CD4-positive, alpha-beta memory T cell (primary cell): ENCODE measurements around the gene CORO7. TPM values are rescaled to one million over a fixed set of nuclear protein-coding genes. Genes with fewer than 3 reads are reported as not detected.
A peak's percentile ranks its signal among the peaks of the same experiment; 100 is the strongest.

Source experiments
- CTCF ChIA-PET: fragments of 350-600 bp; sonication (Branson Sonifier 250); formaldehyde crosslinking; loops from one replicate; lab custom pipeline; 2021; ENCODE audit warnings: inconsistent platforms; ENCODE audit not compliant: partially characterized antibody; lab: Charles Lee
- POLR2A ChIA-PET: fragments of 350-600 bp; sonication (Branson Sonifier 250); formaldehyde crosslinking; loops from one replicate; lab custom pipeline; 2021; ENCODE audit not compliant: partially characterized antibody; lab: Charles Lee
- DNase-seq, 5 donors: peaks; one replicate each; pipeline versions ENCODE4 v3.0.0 to v3.0.0-alpha.2; 2020 to 2022; ENCODE audit warnings: mixed read lengths in 1 of 5
- H3K27ac ChIP-seq: one replicate; pipeline ENCODE4 v1.7.0; 2013; ENCODE audit warnings: low read depth, low read length
- H3K27me3 ChIP-seq: 2 replicates; pipeline ENCODE4 v1.7.0; 2013; ENCODE audit warnings: mild to moderate bottlenecking, low read length, moderate library complexity; ENCODE audit not compliant: insufficient read depth
- H3K36me3 ChIP-seq: 2 replicates; pipeline ENCODE4 v1.7.0; 2013; ENCODE audit warnings: mild to moderate bottlenecking, low read length, moderate library complexity; ENCODE audit not compliant: insufficient read depth
- H3K4me1 ChIP-seq: 2 replicates; pipeline ENCODE4 v1.7.0; 2013; ENCODE audit warnings: mild to moderate bottlenecking, low read length, moderate library complexity; ENCODE audit not compliant: insufficient read depth
- H3K4me3 ChIP-seq, 2 donors: one replicate each; pipeline ENCODE4 v1.7.0; 2013; ENCODE audit warnings: low read length in 2 of 2, mild to moderate bottlenecking in 1 of 2
- H3K9me3 ChIP-seq, 2 donors: one replicate each; pipeline ENCODE4 v1.7.0; 2013; ENCODE audit warnings: low read length in 2 of 2, control low read depth in 1 of 2; ENCODE audit not compliant: control insufficient read depth in 1 of 2
- H3K27ac Mint-ChIP-seq, 7 donors: one replicate each; pipeline ENCODE4 v1.8.0; 2020 to 2021; ENCODE audit warnings: mixed read lengths in 7 of 7, mild to moderate bottlenecking in 6 of 7, inconsistent platforms in 3 of 7, moderate library complexity in 3 of 7
- H3K27me3 Mint-ChIP-seq, 2 donors: one replicate each; pipeline ENCODE4 v1.8.0; 2020 to 2021; ENCODE audit warnings: mixed read lengths in 2 of 2
- H3K36me3 Mint-ChIP-seq, 2 donors: one replicate each; pipeline ENCODE4 v1.8.0; 2020 to 2021; ENCODE audit warnings: mixed read lengths in 2 of 2, inconsistent platforms in 1 of 2, mild to moderate bottlenecking in 1 of 2
- H3K4me1 Mint-ChIP-seq, 4 donors: one replicate each; pipeline ENCODE4 v1.8.0; 2020 to 2021; ENCODE audit warnings: mixed read lengths in 4 of 4, mild to moderate bottlenecking in 1 of 4
- H3K4me3 Mint-ChIP-seq, 8 donors: one replicate each; pipeline ENCODE4 v1.8.0; 2020 to 2021; ENCODE audit warnings: mixed read lengths in 8 of 8, mild to moderate bottlenecking in 7 of 8, moderate library complexity in 6 of 8, inconsistent platforms in 3 of 8
- H3K9me3 Mint-ChIP-seq, 8 donors: one replicate each; pipeline ENCODE4 v1.8.0; 2020 to 2021; ENCODE audit warnings: mixed read lengths in 8 of 8, mild to moderate bottlenecking in 5 of 8, inconsistent platforms in 3 of 8, moderate library complexity in 1 of 8
- intact Hi-C: fragments of 100-400 bp; cut with micrococcal nuclease; formaldehyde crosslinking; loops from one replicate; pipeline ENCODE4 v1.15.1; 2023
- polyA plus RNA-seq, 2 donors: library from polyadenylated mRNA; unstranded; fragments of 300-500 nt; fragmentation: Illumina TruSeq; gene quantifications; one replicate each; pipeline ENCODE4 v1.2.3, GENCODE V29; 2021
- total RNA-seq, 2 experiments: library from RNA; stranded (reverse); gene quantifications; one replicate each; pipeline ENCODE4 v1.2.3, GENCODE V29; 2021

The CORO7 gene
- total and polyA plus RNA-seq, 4 experiments from 2014 or later, result 48.2 to 184 (median 157) TPM

- Mint-ChIP-seq H3K36me3 (peaks cover 0 to 37% of the 10 kb centered on the region in 2 donors), H3K27me3 (no peaks in the 10 kb centered on the region), H3K9me3 (peaks cover 0 to 2% (median 0%) of the 10 kb centered on the region in 8 donors), H3K4me1 (peaks cover 12 to 53% (median 35%) of the 10 kb centered on the region in 4 donors), H3K4me3 (peak overlapping the region in 2 of 8 donors; percentile 21 to 64), H3K27ac (peak overlapping the region in 3 of 7 donors; percentile 13 to 82 (median 37))
- CTCF ChIA-PET, result no interaction called here
- no peak for DNase-seq
- Histone ChIP-seq H3K4me1 (peaks cover 31% of the 10 kb centered on the region), H3K9me3 (no peaks in the 10 kb centered on the region), H3K4me3 (no peak overlapping the region), H3K36me3 (peaks cover 3% of the 10 kb centered on the region), H3K27ac (no peak overlapping the region), H3K27me3 (no peaks in the 10 kb centered on the region)
- intact Hi-C loops, result no loop called here
- POLR2A ChIA-PET, result interaction anchor here (0.8 kb wide), 1 partner anchor 8 kb away, joined by 3 read pairs; no protein-coding TSS in a partner anchor
Measured at GRCh38 chr16:4376893-4377572, 39.4 kb downstream of the CORO7 start.

DNA sequence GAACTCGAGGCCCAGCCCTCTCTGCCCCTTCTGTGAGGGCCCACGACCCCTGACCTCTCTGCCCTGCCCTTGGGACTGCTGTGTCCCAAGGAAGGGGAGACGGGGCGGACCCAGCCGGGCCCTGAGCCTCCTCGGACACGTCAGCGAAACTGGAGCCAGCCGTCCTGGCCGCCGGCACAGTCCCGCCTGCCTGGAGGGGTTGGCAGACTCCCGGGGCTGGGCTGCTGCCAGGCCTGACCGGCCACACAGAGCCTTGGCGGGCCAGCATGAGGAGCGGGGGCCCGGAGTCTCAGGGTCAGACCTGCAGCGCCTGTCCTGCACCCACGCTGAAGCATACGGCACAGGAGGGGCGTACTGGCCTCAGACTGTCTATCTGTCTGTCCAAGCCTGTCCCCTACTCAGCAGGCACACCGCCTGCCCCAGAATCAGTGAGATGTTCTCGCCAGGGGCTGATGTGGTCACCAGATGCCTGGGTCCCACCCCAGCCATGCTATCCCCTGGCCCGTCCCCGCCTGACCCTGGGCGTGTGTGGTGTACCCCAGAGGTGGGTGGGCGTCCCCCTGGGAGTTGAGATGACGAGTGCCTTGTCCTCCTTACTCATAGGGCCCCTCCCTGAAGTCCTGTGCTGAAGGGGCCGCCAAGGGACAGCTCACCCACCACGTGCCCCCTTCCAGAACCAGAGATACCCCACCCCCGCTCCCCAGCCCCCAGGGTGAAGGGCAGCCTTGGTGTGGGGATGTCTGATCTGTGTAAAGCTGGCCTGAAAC, 40.1 kb downstream of the CORO7 start:
- Mint-ChIP-seq H3K27ac (peak overlapping the region in 1 of 7 donors; percentile 89), H3K4me1 (peaks cover 12 to 54% (median 35%) of the 10 kb centered on the region in 4 donors), H3K27me3 (no peaks in the 10 kb centered on the region), H3K9me3 (peaks cover 0 to 2% (median 0%) of the 10 kb centered on the region in 8 donors), H3K36me3 (peaks cover 0 to 34% of the 10 kb centered on the region in 2 donors), H3K4me3 (peak overlapping the region in 1 of 8 donors; percentile 21)
- H3K27me3 ChIP-seq, result no peaks in the 10 kb centered on the region
- CTCF ChIA-PET, result no interaction called here
- intact Hi-C loops, result no loop called here
- no peak overlapping the region for H3K27ac ChIP-seq
- peaks cover 3% of the 10 kb centered on the region for H3K36me3 ChIP-seq
- H3K4me1 ChIP-seq, result peaks cover 34% of the 10 kb centered on the region
- no peak overlapping the region for H3K4me3 ChIP-seq
- POLR2A ChIA-PET, result no interaction called here
- H3K9me3 ChIP-seq, result no peaks in the 10 kb centered on the region
- DNase-seq, result no peak

DNA sequence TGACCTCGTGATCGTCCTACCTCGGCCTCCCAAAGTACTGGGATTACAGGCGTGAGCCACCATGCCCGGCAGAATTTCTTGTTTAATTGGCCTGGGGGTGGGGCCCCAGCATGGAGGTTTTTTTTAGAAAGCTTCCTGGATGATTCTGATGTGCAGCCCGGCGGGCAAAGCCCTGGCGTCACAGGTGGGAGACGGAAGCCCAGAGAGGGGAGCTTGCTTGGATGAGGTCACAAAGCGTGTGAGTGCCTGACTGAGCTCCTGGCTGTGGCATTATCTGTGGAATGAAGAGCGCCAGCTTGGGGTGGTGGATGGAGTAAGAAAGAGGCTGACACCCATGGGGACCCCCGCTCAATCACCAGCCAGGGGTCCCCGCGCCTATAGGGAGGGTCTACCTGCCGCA, 40.7 kb downstream of the CORO7 start:
- no peak overlapping the region for H3K4me3 ChIP-seq
- Mint-ChIP-seq H3K27ac (peak overlapping the region in 2 of 7 donors; percentile 55 to 89), H3K4me3 (peak overlapping the region in 1 of 8 donors; percentile 8), H3K4me1 (peaks cover 12 to 52% (median 34%) of the 10 kb centered on the region in 4 donors), H3K27me3 (no peaks in the 10 kb centered on the region), H3K9me3 (peaks cover 0 to 2% (median 0%) of the 10 kb centered on the region in 8 donors), H3K36me3 (peaks cover 0 to 30% of the 10 kb centered on the region in 2 donors)
- H3K9me3 ChIP-seq, result no peaks in the 10 kb centered on the region
- H3K27me3 ChIP-seq, result no peaks in the 10 kb centered on the region
- no peak for DNase-seq
- H3K36me3 ChIP-seq, result peaks cover 3% of the 10 kb centered on the region
- intact Hi-C loops, result no loop called here
- POLR2A ChIA-PET, result interaction anchor here (1.0 to 1.2 kb wide), 2 partner anchors 24 to 41 kb away, joined by 3 read pairs; no protein-coding TSS in a partner anchor
- no peak overlapping the region for H3K27ac ChIP-seq
- CTCF ChIA-PET, result interaction anchor here (0.9 to 2.2 kb wide), 3 partner anchors 16 to 28 kb away, joined by 3 to 6 read pairs (median 4); no protein-coding TSS in a partner anchor
- peaks cover 38% of the 10 kb centered on the region for H3K4me1 ChIP-seq

GRCh38 chr16:4373909-4374742, 42.3 kb downstream of the CORO7 start:
- Mint-ChIP-seq H3K4me1 (peaks cover 12 to 51% (median 33%) of the 10 kb centered on the region in 4 donors), H3K9me3 (peaks cover 0 to 2% (median 0%) of the 10 kb centered on the region in 8 donors), H3K4me3 (peak overlapping the region in 2 of 8 donors; percentile 17 to 57), H3K27ac (peak overlapping the region in 6 of 7 donors; percentile 32 to 89 (median 72)), H3K27me3 (no peaks in the 10 kb centered on the region), H3K36me3 (peaks cover 0 to 24% of the 10 kb centered on the region in 2 donors)
- Histone ChIP-seq H3K27ac (no peak overlapping the region), H3K36me3 (peaks cover 3% of the 10 kb centered on the region), H3K4me3 (no peak overlapping the region), H3K27me3 (no peaks in the 10 kb centered on the region), H3K4me1 (peaks cover 43% of the 10 kb centered on the region), H3K9me3 (no peaks in the 10 kb centered on the region)
- ChIA-PET POLR2A (no interaction called here), CTCF (interaction anchor here (1.0 to 2.2 kb wide), 3 partner anchors 15 to 114 kb away, joined by 4 to 6 read pairs (median 4); no protein-coding TSS in a partner anchor)
- no peak for DNase-seq
- intact Hi-C loops, result no loop called here

GRCh38 chr16:4373356-4373908, 43.0 kb downstream of the CORO7 start:
- Mint-ChIP-seq H3K4me1 (peaks cover 12 to 56% (median 36%) of the 10 kb centered on the region in 4 donors), H3K27me3 (no peaks in the 10 kb centered on the region), H3K27ac (peak overlapping the region in 2 of 7 donors; percentile 32 to 85), H3K4me3 (peak overlapping the region in 1 of 8 donors; percentile 35), H3K9me3 (peaks cover 0 to 2% (median 0%) of the 10 kb centered on the region in 8 donors), H3K36me3 (peaks cover 0 to 24% of the 10 kb centered on the region in 2 donors)
- Histone ChIP-seq H3K9me3 (no peaks in the 10 kb centered on the region), H3K4me3 (no peak overlapping the region), H3K36me3 (peaks cover 3% of the 10 kb centered on the region), H3K4me1 (peaks cover 43% of the 10 kb centered on the region), H3K27ac (no peak overlapping the region), H3K27me3 (no peaks in the 10 kb centered on the region)
- DNase-seq, result no peak
- intact Hi-C loops, result no loop called here
- ChIA-PET POLR2A (interaction anchor here (0.7 to 1.3 kb wide), 3 partner anchors 14 to 92 kb away, joined by 3 to 4 read pairs (median 3); no protein-coding TSS in a partner anchor), CTCF (interaction anchor here (1.1 to 2.2 kb wide), 2 partner anchors 14 to 29 kb away, joined by 3 to 6 read pairs; no protein-coding TSS in a partner anchor)
